HepG2 (cell line): ENCODE measurements around the gene UBL5. TPM values are rescaled to one million over a fixed set of nuclear protein-coding genes. Genes with fewer than 3 reads are reported as not detected.

ENCODE experiments used
- LCORL ChIP-seq, 2 experiments: fragments of 450-650 bp in 1 of 2; sonication (generic) in 1 of 2; formaldehyde crosslinking in 1 of 2; IDR thresholded peaks; 2 replicates each; pipeline versions ENCODE4 v1.5.0 to v1.6.1; 2017 to 2020; ENCODE audit warnings: antibody characterized with exemption in 1 of 2, missing genetic modification reagents in 1 of 2
- PCBP2 ChIP-seq: fragments of 200-400 bp; formaldehyde crosslinking; optimal IDR thresholded peaks from 2 replicates; pipeline ENCODE3; 2018; ENCODE audit warnings: low read length, low read depth; ENCODE audit not compliant: poor library complexity, severe bottlenecking
- SAP130 ChIP-seq: IDR thresholded peaks from 2 replicates; pipeline ENCODE4 v1.6.1; 2016; ENCODE audit warnings: low read depth
- SSRP1 ChIP-seq: IDR thresholded peaks from 2 replicates; pipeline ENCODE4 v1.6.1; 2016; ENCODE audit warnings: control low read depth
- ZBTB2 ChIP-seq: sonication (generic); formaldehyde crosslinking; IDR thresholded peaks from 2 replicates; pipeline ENCODE4 v1.8.0; 2022; ENCODE audit warnings: low read depth, missing genetic modification reagents
- ZNF207 ChIP-seq: fragments of 450-650 bp; IDR thresholded peaks from 2 replicates; pipeline ENCODE4 v1.6.1; 2016; ENCODE audit warnings: antibody characterized with exemption, borderline replicate concordance
- ZNF281 ChIP-seq: sonication (generic); formaldehyde crosslinking; IDR thresholded peaks from 2 replicates; pipeline ENCODE4 v1.4.0; 2020; ENCODE audit warnings: missing genetic modification reagents, borderline replicate concordance
- ZNF34 ChIP-seq: sonication (generic); formaldehyde crosslinking; IDR thresholded peaks from 2 replicates; pipeline ENCODE4 v1.4.0; 2020; ENCODE audit warnings: mild to moderate bottlenecking, missing genetic modification reagents, borderline replicate concordance
- ZNF547 ChIP-seq: sonication (generic); formaldehyde crosslinking; IDR thresholded peaks from 2 replicates; pipeline ENCODE4 v1.5.1; 2020; ENCODE audit warnings: mild to moderate bottlenecking, missing genetic modification reagents
- ZNF556 ChIP-seq: sonication (generic); formaldehyde crosslinking; IDR thresholded peaks from 2 replicates; pipeline ENCODE4 v1.4.0; 2020; ENCODE audit warnings: mild to moderate bottlenecking, missing genetic modification reagents, borderline replicate concordance
- ZNF598 ChIP-seq: sonication (generic); formaldehyde crosslinking; IDR thresholded peaks from 2 replicates; pipeline ENCODE4 v1.5.1; 2020; ENCODE audit warnings: mild to moderate bottlenecking, missing genetic modification reagents, borderline replicate concordance
- polyA plus RNA-seq, 8 experiments: library from polyadenylated mRNA; depleted of rRNA in 3 of 8; stranded (reverse) in 7 of 8; unstranded in 1 of 8; fragments of >200 nt; fragmentation: Illumina TruSeq in 4 of 8; extraction: Trizol in 4 of 8; gene quantifications; 2 replicates each; pipeline versions ENCODE4 v1.2.1 to v1.2.3, GENCODE V29; 2011 to 2016; ENCODE audit warnings: low read depth in 4 of 8, missing spikeins in 1 of 8, mixed read lengths in 1 of 8; ENCODE audit not compliant: insufficient read depth in 1 of 8
- total RNA-seq, 5 experiments: library from RNA; depleted of rRNA; stranded (reverse); fragments of >200 nt; fragmentation: Illumina TruSeq; extraction: Trizol; gene quantifications; 2 replicates each; pipeline ENCODE4 v1.2.3, GENCODE V29; 2016; ENCODE audit warnings: low read depth in 1 of 5
- TF ChIP-seq, protein P1 (sequence below): sonication (generic); formaldehyde crosslinking; IDR thresholded peaks from 2 replicates; pipeline ENCODE4 v1.5.0; 2020; ENCODE audit warnings: mild to moderate bottlenecking, missing genetic modification reagents, borderline replicate concordance
- TF ChIP-seq, protein P2 (sequence below): IDR thresholded peaks from 2 replicates; pipeline ENCODE4 v1.6.1; 2012; ENCODE audit warnings: inconsistent platforms
- TF ChIP-seq, protein P3 (sequence below): sonication (generic); formaldehyde crosslinking; IDR thresholded peaks from 2 replicates; pipeline ENCODE4 v1.4.0; 2020; ENCODE audit warnings: missing genetic modification reagents
- TF ChIP-seq, protein P4 (sequence below): sonication (generic); formaldehyde crosslinking; IDR thresholded peaks from 2 replicates; pipeline ENCODE4 v1.8.0; 2022; ENCODE audit warnings: mild to moderate bottlenecking, missing genetic modification reagents, moderate library complexity

Gene UBL5
- total and polyA plus RNA-seq, 2 of the 13 experiments (the other 11 are each of a cell fraction or from before 2014, with no cell fraction given) = 373 to 487 TPM

DNA sequence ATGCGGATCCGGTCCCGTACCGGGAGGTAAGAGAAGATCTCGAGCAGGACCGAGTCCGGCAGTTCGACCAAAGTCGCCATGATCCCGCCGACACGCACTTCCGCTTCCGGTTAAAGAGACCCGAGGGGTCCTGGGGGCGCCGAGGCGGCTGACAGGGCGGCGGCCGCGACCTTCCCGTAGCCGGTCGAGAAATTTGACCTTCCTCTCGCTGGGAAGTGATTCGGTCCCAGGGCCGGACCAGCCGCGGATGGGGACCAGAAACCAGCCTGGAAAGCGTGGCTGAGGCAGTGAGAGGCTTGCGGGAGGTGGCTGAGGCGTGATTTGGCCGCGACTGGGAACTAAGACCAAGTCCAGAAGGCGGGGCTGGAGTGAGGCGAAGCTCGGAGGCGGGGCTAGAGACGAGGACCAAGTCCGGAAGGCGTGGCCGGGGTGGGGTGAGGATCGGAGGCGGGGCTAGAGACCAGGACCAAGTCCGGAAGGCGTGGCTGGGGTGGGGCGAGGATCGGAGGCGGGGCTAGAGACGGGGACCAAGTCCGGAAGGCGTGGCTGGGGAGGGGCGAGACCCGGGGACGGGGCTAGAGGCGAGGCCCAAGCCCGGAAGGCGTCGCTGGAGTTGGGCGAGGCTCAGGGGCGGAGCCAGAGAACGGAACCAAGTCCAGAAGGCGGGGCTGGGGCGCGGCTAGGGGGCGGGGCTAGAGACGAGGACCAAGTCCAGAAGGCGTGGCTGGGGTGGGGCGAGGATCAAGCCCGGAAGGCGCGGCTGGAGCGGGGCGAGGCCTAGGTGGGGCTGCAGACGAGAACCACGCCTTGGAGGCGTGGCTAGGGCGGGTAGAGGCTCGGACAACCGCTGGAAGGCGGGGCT lies 8.8 kb upstream of the UBL5 start, which contains the start of gene FBXL12 (continued):
- TF ChIP-seq ZNF556 (CRISPR knock-in tag) (peak; percentile 83; the same call in 1 of the 2 replicates), ZNF598 (CRISPR knock-in tag) (0 out of 2 replicates have a peak, but pooled peaks have one; percentile 86), ZNF207 (no peak), ZBTB2 (CRISPR knock-in tag) (peak; percentile 71; the same call in 1 of the 2 replicates), ZNF281 (CRISPR knock-in tag) (no peak; the same call in 1 of the 2 replicates), ZNF34 (CRISPR knock-in tag) (no peak), SAP130 (peak; percentile 90), ZNF547 (CRISPR knock-in tag) (peak; percentile 92; the same call in 1 of the 2 replicates), LCORL (IDR thresholded peaks at IDR 0.05) (no peak), LCORL (CRISPR knock-in tag; IDR thresholded peaks at IDR 0.05) (0 out of 2 replicates have a peak, but pooled peaks have one; percentile 56), PCBP2 (no peak), SSRP1 (CRISPR knock-in tag) (no peak)
- TF ChIP-seq, protein P1, sequence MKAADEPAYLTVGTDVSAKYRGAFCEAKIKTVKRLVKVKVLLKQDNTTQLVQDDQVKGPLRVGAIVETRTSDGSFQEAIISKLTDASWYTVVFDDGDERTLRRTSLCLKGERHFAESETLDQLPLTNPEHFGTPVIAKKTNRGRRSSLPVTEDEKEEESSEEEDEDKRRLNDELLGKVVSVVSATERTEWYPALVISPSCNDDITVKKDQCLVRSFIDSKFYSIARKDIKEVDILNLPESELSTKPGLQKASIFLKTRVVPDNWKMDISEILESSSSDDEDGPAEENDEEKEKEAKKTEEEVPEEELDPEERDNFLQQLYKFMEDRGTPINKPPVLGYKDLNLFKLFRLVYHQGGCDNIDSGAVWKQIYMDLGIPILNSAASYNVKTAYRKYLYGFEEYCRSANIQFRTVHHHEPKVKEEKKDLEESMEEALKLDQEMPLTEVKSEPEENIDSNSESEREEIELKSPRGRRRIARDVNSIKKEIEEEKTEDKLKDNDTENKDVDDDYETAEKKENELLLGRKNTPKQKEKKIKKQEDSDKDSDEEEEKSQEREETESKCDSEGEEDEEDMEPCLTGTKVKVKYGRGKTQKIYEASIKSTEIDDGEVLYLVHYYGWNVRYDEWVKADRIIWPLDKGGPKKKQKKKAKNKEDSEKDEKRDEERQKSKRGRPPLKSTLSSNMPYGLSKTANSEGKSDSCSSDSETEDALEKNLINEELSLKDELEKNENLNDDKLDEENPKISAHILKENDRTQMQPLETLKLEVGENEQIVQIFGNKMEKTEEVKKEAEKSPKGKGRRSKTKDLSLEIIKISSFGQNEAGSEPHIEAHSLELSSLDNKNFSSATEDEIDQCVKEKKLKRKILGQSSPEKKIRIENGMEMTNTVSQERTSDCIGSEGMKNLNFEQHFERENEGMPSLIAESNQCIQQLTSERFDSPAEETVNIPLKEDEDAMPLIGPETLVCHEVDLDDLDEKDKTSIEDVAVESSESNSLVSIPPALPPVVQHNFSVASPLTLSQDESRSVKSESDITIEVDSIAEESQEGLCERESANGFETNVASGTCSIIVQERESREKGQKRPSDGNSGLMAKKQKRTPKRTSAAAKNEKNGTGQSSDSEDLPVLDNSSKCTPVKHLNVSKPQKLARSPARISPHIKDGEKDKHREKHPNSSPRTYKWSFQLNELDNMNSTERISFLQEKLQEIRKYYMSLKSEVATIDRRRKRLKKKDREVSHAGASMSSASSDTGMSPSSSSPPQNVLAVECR (CRISPR knock-in tag) = peak; percentile 96
- TF ChIP-seq, protein P2, sequence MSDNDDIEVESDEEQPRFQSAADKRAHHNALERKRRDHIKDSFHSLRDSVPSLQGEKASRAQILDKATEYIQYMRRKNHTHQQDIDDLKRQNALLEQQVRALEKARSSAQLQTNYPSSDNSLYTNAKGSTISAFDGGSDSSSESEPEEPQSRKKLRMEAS = peak; percentile 59; the same call in 1 of the 2 replicates
- TF ChIP-seq, protein P3, sequence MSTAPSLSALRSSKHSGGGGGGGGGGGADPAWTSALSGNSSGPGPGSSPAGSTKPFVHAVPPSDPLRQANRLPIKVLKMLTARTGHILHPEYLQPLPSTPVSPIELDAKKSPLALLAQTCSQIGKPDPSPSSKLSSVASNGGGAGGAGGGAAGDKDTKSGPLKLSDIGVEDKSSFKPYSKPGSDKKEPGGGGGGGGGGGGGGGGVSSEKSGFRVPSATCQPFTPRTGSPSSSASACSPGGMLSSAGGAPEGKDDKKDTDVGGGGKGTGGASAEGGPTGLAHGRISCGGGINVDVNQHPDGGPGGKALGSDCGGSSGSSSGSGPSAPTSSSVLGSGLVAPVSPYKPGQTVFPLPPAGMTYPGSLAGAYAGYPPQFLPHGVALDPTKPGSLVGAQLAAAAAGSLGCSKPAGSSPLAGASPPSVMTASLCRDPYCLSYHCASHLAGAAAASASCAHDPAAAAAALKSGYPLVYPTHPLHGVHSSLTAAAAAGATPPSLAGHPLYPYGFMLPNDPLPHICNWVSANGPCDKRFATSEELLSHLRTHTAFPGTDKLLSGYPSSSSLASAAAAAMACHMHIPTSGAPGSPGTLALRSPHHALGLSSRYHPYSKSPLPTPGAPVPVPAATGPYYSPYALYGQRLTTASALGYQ (CRISPR knock-in tag) = no peak
- TF ChIP-seq, protein P4, sequence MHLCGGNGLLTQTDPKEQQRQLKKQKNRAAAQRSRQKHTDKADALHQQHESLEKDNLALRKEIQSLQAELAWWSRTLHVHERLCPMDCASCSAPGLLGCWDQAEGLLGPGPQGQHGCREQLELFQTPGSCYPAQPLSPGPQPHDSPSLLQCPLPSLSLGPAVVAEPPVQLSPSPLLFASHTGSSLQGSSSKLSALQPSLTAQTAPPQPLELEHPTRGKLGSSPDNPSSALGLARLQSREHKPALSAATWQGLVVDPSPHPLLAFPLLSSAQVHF = no peak
